Measurements from ENCODE around the gene WHRN.

The WHRN gene

GRCh38 chr9:114426046-114426948 lies 79.0 kb downstream of the WHRN start:
- H3K27ac Mint-ChIP-seq = no peak overlapping the region
- H3K4me1 Mint-ChIP-seq (ENCODE audit: low read depth) = no peaks in the 10 kb centered on the region
- peaks cover 7% of the 10 kb centered on the region for H3K27me3 Mint-ChIP-seq (ENCODE audit: low read depth)
- no peak overlapping the region for H3K4me3 Mint-ChIP-seq
- no peaks in the 10 kb centered on the region for H3K9me3 Mint-ChIP-seq
- H3K36me3 Mint-ChIP-seq (ENCODE audit: low read depth) = no peaks in the 10 kb centered on the region

GRCh38 chr9:114425126-114425525 lies 80.1 kb downstream of the WHRN start:
- H3K9me3 Mint-ChIP-seq = no peaks in the 10 kb centered on the region
- no peak overlapping the region for H3K27ac Mint-ChIP-seq
- peaks cover 3% of the 10 kb centered on the region for H3K27me3 Mint-ChIP-seq (ENCODE audit: low read depth)
- no peaks in the 10 kb centered on the region for H3K36me3 Mint-ChIP-seq (ENCODE audit: low read depth)
- H3K4me3 Mint-ChIP-seq = no peak overlapping the region
- no peaks in the 10 kb centered on the region for H3K4me1 Mint-ChIP-seq (ENCODE audit: low read depth)

GRCh38 chr9:114424126-114424525 lies 81.1 kb downstream of the WHRN start:
- H3K9me3 Mint-ChIP-seq = no peaks in the 10 kb centered on the region
- no peaks in the 10 kb centered on the region for H3K36me3 Mint-ChIP-seq (ENCODE audit: low read depth)
- H3K4me1 Mint-ChIP-seq (ENCODE audit: low read depth) = no peaks in the 10 kb centered on the region
- H3K4me3 Mint-ChIP-seq = no peak overlapping the region
- peaks cover 3% of the 10 kb centered on the region for H3K27me3 Mint-ChIP-seq (ENCODE audit: low read depth)
- H3K27ac Mint-ChIP-seq = no peak overlapping the region

- no peak overlapping the region for H3K27ac Mint-ChIP-seq
Measured at GRCh38 chr9:114423181-114423580, 82.1 kb downstream of the WHRN start.

GRCh38 chr9:114421147-114421546 lies 84.1 kb downstream of the WHRN start:
- H3K36me3 Mint-ChIP-seq (ENCODE audit: low read depth) = no peaks in the 10 kb centered on the region
- no peaks in the 10 kb centered on the region for H3K9me3 Mint-ChIP-seq
- no peak overlapping the region for H3K27ac Mint-ChIP-seq
- H3K4me3 Mint-ChIP-seq = no peak overlapping the region
- peaks cover 4% of the 10 kb centered on the region for H3K4me1 Mint-ChIP-seq (ENCODE audit: low read depth)
- H3K27me3 Mint-ChIP-seq (ENCODE audit: low read depth) = peaks cover 3% of the 10 kb centered on the region

More at GRCh38 chr9:114423181-114423580, 82.1 kb downstream of the WHRN start:
- peaks cover 3% of the 10 kb centered on the region for H3K27me3 Mint-ChIP-seq (ENCODE audit: low read depth)
- H3K36me3 Mint-ChIP-seq (ENCODE audit: low read depth) = no peaks in the 10 kb centered on the region
- H3K4me3 Mint-ChIP-seq = no peak overlapping the region
- no peaks in the 10 kb centered on the region for H3K9me3 Mint-ChIP-seq
- H3K4me1 Mint-ChIP-seq (ENCODE audit: low read depth) = no peaks in the 10 kb centered on the region

GRCh38 chr9:114419796-114420195 lies 85.5 kb downstream of the WHRN start:
- H3K4me3 Mint-ChIP-seq = no peak overlapping the region
- H3K27ac Mint-ChIP-seq = no peak overlapping the region
- no peaks in the 10 kb centered on the region for H3K9me3 Mint-ChIP-seq
- H3K27me3 Mint-ChIP-seq (ENCODE audit: low read depth) = no peaks in the 10 kb centered on the region
- H3K4me1 Mint-ChIP-seq (ENCODE audit: low read depth) = peaks cover 4% of the 10 kb centered on the region
- H3K36me3 Mint-ChIP-seq (ENCODE audit: low read depth) = no peaks in the 10 kb centered on the region

- H3K27me3 Mint-ChIP-seq (ENCODE audit: low read depth) = no peaks in the 10 kb centered on the region
- H3K9me3 Mint-ChIP-seq = no peaks in the 10 kb centered on the region
- no peaks in the 10 kb centered on the region for H3K36me3 Mint-ChIP-seq (ENCODE audit: low read depth)
- no peak overlapping the region for H3K4me3 Mint-ChIP-seq
- no peak overlapping the region for H3K27ac Mint-ChIP-seq
- peaks cover 4% of the 10 kb centered on the region for H3K4me1 Mint-ChIP-seq (ENCODE audit: low read depth)
Measured at GRCh38 chr9:114418053-114418452, 87.2 kb downstream of the WHRN start.

GRCh38 chr9:114417511-114417910 lies 87.8 kb downstream of the WHRN start:
- H3K27ac Mint-ChIP-seq = no peak overlapping the region
- H3K4me3 Mint-ChIP-seq = no peak overlapping the region
- no peaks in the 10 kb centered on the region for H3K9me3 Mint-ChIP-seq
- H3K4me1 Mint-ChIP-seq (ENCODE audit: low read depth) = peaks cover 4% of the 10 kb centered on the region
- no peaks in the 10 kb centered on the region for H3K27me3 Mint-ChIP-seq (ENCODE audit: low read depth)
- H3K36me3 Mint-ChIP-seq (ENCODE audit: low read depth) = no peaks in the 10 kb centered on the region

GRCh38 chr9:114416906-114417305 lies 88.4 kb downstream of the WHRN start:
- Mint-ChIP-seq H3K27ac (no peak overlapping the region), H3K27me3 (ENCODE audit: low read depth) (no peaks in the 10 kb centered on the region), H3K36me3 (ENCODE audit: low read depth) (no peaks in the 10 kb centered on the region), H3K9me3 (no peaks in the 10 kb centered on the region), H3K4me1 (ENCODE audit: low read depth) (peaks cover 4% of the 10 kb centered on the region), H3K4me3 (no peak overlapping the region)

GRCh38 chr9:114416290-114416689 lies 89.0 kb downstream of the WHRN start:
- Mint-ChIP-seq H3K4me3 (no peak overlapping the region), H3K4me1 (ENCODE audit: low read depth) (peaks cover 4% of the 10 kb centered on the region), H3K36me3 (ENCODE audit: low read depth) (no peaks in the 10 kb centered on the region), H3K9me3 (no peaks in the 10 kb centered on the region), H3K27me3 (ENCODE audit: low read depth) (no peaks in the 10 kb centered on the region), H3K27ac (no peak overlapping the region)

- H3K9me3 Mint-ChIP-seq = no peaks in the 10 kb centered on the region
- H3K4me3 Mint-ChIP-seq = no peak overlapping the region
- H3K4me1 Mint-ChIP-seq (ENCODE audit: low read depth) = peaks cover 4% of the 10 kb centered on the region
- H3K27me3 Mint-ChIP-seq (ENCODE audit: low read depth) = no peaks in the 10 kb centered on the region
- no peak overlapping the region for H3K27ac Mint-ChIP-seq
- no peaks in the 10 kb centered on the region for H3K36me3 Mint-ChIP-seq (ENCODE audit: low read depth)
Measured at GRCh38 chr9:114414346-114414745, 90.9 kb downstream of the WHRN start.

- H3K27ac Mint-ChIP-seq = no peak overlapping the region
- peaks cover 4% of the 10 kb centered on the region for H3K4me1 Mint-ChIP-seq (ENCODE audit: low read depth)
Measured at GRCh38 chr9:114413861-114414301, 91.4 kb downstream of the WHRN start.

GRCh38 chr9:114412048-114412683 lies 93.1 kb downstream of the WHRN start:
- no peaks in the 10 kb centered on the region for H3K4me1 Mint-ChIP-seq (ENCODE audit: low read depth)
- no peak overlapping the region for H3K27ac Mint-ChIP-seq
- H3K9me3 Mint-ChIP-seq = no peaks in the 10 kb centered on the region
- H3K36me3 Mint-ChIP-seq (ENCODE audit: low read depth) = no peaks in the 10 kb centered on the region
- no peak overlapping the region for H3K4me3 Mint-ChIP-seq
- no peaks in the 10 kb centered on the region for H3K27me3 Mint-ChIP-seq (ENCODE audit: low read depth)

More at GRCh38 chr9:114413861-114414301, 91.4 kb downstream of the WHRN start:
- no peak overlapping the region for H3K4me3 Mint-ChIP-seq
- no peaks in the 10 kb centered on the region for H3K36me3 Mint-ChIP-seq (ENCODE audit: low read depth)
- H3K9me3 Mint-ChIP-seq = no peaks in the 10 kb centered on the region
- H3K27me3 Mint-ChIP-seq (ENCODE audit: low read depth) = no peaks in the 10 kb centered on the region

- Mint-ChIP-seq H3K4me1 (ENCODE audit: low read depth) (no peaks in the 10 kb centered on the region), H3K27ac (no peak overlapping the region), H3K4me3 (no peak overlapping the region), H3K9me3 (no peaks in the 10 kb centered on the region), H3K27me3 (ENCODE audit: low read depth) (no peaks in the 10 kb centered on the region), H3K36me3 (ENCODE audit: low read depth) (no peaks in the 10 kb centered on the region)
Measured at GRCh38 chr9:114411452-114411851, 93.8 kb downstream of the WHRN start.

- no peaks in the 10 kb centered on the region for H3K27me3 Mint-ChIP-seq (ENCODE audit: low read depth)
- no peaks in the 10 kb centered on the region for H3K9me3 Mint-ChIP-seq
- H3K4me3 Mint-ChIP-seq = no peak overlapping the region
- H3K36me3 Mint-ChIP-seq (ENCODE audit: low read depth) = no peaks in the 10 kb centered on the region
- no peaks in the 10 kb centered on the region for H3K4me1 Mint-ChIP-seq (ENCODE audit: low read depth)
- H3K27ac Mint-ChIP-seq = no peak overlapping the region
Measured at GRCh38 chr9:114410910-114411309, 94.4 kb downstream of the WHRN start.

Measured in T-helper 1 cell treated with Interleukin-12 subunit alpha and Interleukin-12 subunit beta and Interleukin-4 antibody, amounts not matched to agents 30 μg/mL and 1 μg/mL, for 36 hours (primary cell).